Measurements from ENCODE around the gene MYLK3.

Gene MYLK3

DNA sequence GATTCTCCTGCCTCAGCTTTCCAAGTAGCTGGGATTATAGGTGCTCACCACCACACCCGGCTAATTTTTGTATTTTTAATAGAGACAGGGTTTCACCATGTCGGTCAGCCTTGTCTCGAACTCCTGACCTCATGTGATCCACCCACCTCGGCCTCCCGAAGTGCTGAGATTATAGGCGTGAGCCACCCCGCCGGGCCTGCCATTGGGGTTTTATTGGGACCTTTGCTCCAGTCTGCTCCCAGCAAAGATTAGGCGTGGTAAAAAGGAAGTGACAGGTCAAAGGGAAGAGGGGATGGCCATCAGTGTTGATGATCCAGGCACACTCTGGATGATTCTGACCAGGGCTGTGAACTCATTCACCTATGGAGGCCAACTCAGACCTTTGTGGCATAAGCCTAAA, 20.5 kb downstream of the MYLK3 start:
- DNase-seq (ENCODE audit: extremely low read depth, low read depth): no peak
- no peak for TF ChIP-seq CTCF (IDR thresholded peaks at IDR 0.05; ENCODE audit: low read depth, low read length)

GRCh38 chr16:46727184-46727583, 21.0 kb downstream of the MYLK3 start:
- DNase-seq (ENCODE audit: extremely low read depth, low read depth): no peak
- TF ChIP-seq CTCF (IDR thresholded peaks at IDR 0.05; ENCODE audit: low read depth, low read length): no peak

- DNase-seq (ENCODE audit: extremely low read depth, low read depth): no peak
- TF ChIP-seq CTCF (IDR thresholded peaks at IDR 0.05; ENCODE audit: low read depth, low read length): no peak
Measured at GRCh38 chr16:46721885-46722284, 26.3 kb downstream of the MYLK3 start.

- DNase-seq (ENCODE audit: extremely low read depth, low read depth): no peak
- TF ChIP-seq CTCF (IDR thresholded peaks at IDR 0.05; ENCODE audit: low read depth, low read length): no peak
Measured at GRCh38 chr16:46720619-46721018, 27.5 kb downstream of the MYLK3 start.

DNA sequence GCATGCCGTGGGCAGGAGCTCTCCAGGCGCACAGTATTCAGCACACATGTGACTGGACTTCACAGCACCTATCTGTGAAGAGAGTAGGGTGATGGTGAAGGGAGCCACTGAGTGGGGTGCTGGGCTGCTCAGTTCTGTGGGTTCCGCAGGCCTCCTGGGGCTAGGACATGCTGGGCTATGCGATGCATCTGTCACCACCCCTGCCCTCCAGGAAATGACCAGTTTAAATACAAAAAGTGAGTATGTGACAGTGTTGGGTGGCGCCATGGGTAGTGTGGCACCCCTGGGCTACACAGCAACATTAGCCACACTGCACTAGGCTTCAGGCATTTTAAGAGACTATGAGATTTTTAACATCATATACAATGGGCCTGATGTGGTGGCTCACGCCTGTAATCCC, 28.6 kb downstream of the MYLK3 start:
- no peak for TF ChIP-seq CTCF (IDR thresholded peaks at IDR 0.05; ENCODE audit: low read depth, low read length)
- no peak for DNase-seq (ENCODE audit: extremely low read depth, low read depth)

- TF ChIP-seq CTCF (IDR thresholded peaks at IDR 0.05; ENCODE audit: low read depth, low read length): no peak
- DNase-seq (ENCODE audit: extremely low read depth, low read depth): no peak
Measured at GRCh38 chr16:46718214-46718613, 29.9 kb downstream of the MYLK3 start.

DNA sequence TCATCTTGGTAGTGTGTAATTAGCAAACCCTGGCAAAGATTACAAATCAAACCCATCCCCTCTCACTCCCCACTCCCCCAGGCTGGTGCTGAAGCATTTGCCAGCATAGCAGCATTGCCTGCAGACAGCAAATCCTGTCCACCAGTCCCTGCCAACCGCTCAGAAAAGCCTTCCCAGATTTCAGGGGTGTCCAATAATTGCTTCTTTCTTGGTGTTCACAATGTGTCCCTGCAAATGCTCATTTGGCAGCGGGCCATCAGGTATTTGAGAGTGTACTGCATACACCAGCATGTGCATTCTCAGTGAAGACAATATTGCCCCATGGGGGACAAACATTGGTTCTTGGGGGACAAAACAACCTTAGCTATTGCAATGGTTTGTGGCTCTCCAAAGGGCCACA, 30.5 kb downstream of the MYLK3 start:
- no peak for DNase-seq (ENCODE audit: extremely low read depth, low read depth)
- no peak for TF ChIP-seq CTCF (IDR thresholded peaks at IDR 0.05; ENCODE audit: low read depth, low read length)

All from AG09319 (cell line).